ENCODE data around the gene KCNK10.

Gene KCNK10

DNA sequence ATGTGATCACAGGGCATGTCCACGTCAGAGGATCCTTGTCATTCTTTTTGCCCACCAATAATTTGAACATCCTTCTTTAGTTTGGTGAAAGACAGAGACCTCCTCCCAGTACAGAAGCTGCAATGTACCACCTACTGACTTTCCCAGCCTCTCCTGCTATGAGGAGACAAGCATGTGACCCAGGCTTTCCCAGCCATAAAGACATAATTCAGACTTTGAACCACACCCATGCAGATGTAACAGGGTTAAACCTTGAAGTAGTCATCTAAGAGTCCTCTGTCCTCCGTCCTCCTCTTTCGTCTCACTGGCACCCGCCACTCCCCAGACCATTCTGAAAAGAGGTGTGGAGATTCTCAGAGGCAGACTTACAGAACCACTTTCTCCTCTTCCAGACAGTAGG, 120.8 kb downstream of the KCNK10 start:
- Histone ChIP-seq H3K27me3 (ENCODE audit: control insufficient read depth in 1 of 2, insufficient read depth in 2 of 2, low read length in 2 of 2) (peaks cover 0 to 2% of the 10 kb centered on the region in 2 donors), H3K9me3 (ENCODE audit: control insufficient read depth in 2 of 2, low read length in 2 of 2) (no peaks in the 10 kb centered on the region), H3K4me3 (ENCODE audit: low read length in 2 of 2) (no peak overlapping the region), H3K9ac (ENCODE audit: low read length in 2 of 2) (no peak overlapping the region), H3K27ac (ENCODE audit: low read length) (no peak overlapping the region), H3K4me1 (ENCODE audit: control insufficient read depth, insufficient read depth, low read length) (no peaks in the 10 kb centered on the region), H3K36me3 (ENCODE audit: control insufficient read depth in 2 of 2, insufficient read depth in 2 of 2, low read length in 2 of 2) (no peaks in the 10 kb centered on the region)

DNA sequence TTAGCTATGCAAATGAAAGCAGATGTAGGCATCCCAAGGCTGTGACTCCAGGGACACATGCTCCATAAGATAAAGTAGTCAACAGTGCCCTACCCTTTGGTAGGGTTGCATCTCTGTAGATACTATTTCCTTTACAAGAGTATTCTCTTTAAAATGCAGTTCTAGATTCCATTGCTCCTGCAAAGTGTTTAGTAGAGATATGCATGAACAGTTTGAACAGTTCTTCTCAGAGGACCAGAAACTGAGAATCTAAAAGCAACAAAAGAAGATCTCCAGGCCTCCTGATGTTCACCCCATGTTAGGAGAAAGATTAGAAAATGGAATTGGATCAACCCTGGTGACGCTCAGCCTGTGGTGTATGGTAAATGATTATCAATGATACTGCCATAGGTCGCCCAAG, 121.2 kb downstream of the KCNK10 start:
- Histone ChIP-seq H3K4me1 (ENCODE audit: control insufficient read depth, insufficient read depth, low read length) (no peaks in the 10 kb centered on the region), H3K27me3 (ENCODE audit: control insufficient read depth in 1 of 2, insufficient read depth in 2 of 2, low read length in 2 of 2) (peaks cover 0 to 4% of the 10 kb centered on the region in 2 donors)

DNA sequence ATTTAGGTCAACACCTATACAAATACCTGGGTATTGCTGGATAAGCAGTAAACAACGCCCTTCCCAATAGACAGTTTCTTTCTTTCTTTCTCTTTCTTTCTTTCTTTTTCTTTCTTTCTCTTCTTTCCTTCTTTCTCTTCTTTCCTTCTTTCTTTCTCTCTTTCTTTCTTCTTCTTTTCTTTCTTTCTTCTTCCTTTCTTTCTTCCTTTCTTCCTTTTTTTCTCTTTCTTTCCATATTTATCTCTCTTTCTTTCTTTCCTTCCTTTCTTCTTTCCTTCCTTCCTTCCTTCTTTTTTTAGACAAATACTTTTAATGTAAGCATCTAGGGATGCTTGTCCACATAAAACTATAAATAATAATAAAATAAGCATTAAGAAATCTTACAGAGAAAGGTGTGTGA, 123.2 kb downstream of the KCNK10 start:
- H3K36me3 ChIP-seq (ENCODE audit: control insufficient read depth in 2 of 2, insufficient read depth in 2 of 2, low read length in 2 of 2): no peaks in the 10 kb centered on the region
- H3K4me1 ChIP-seq (ENCODE audit: control insufficient read depth, insufficient read depth, low read length): no peaks in the 10 kb centered on the region
- no peak overlapping the region for H3K4me3 ChIP-seq (ENCODE audit: low read length in 2 of 2)
- no peak overlapping the region for H3K9ac ChIP-seq (ENCODE audit: low read length in 2 of 2)
- peaks cover 6 to 8% of the 10 kb centered on the region in 2 donors for H3K27me3 ChIP-seq (ENCODE audit: control insufficient read depth in 1 of 2, insufficient read depth in 2 of 2, low read length in 2 of 2)
- H3K9me3 ChIP-seq (ENCODE audit: control insufficient read depth in 2 of 2, low read length in 2 of 2): no peaks in the 10 kb centered on the region
- H3K27ac ChIP-seq (ENCODE audit: low read length): no peak overlapping the region

More for the DNA sequence above, 121.2 kb downstream of the KCNK10 start:
- Histone ChIP-seq H3K4me3 (ENCODE audit: low read length in 2 of 2) (no peak overlapping the region), H3K36me3 (ENCODE audit: control insufficient read depth in 2 of 2, insufficient read depth in 2 of 2, low read length in 2 of 2) (no peaks in the 10 kb centered on the region), H3K9me3 (ENCODE audit: control insufficient read depth in 2 of 2, low read length in 2 of 2) (no peaks in the 10 kb centered on the region), H3K27ac (ENCODE audit: low read length) (no peak overlapping the region), H3K9ac (ENCODE audit: low read length in 2 of 2) (no peak overlapping the region)

DNA sequence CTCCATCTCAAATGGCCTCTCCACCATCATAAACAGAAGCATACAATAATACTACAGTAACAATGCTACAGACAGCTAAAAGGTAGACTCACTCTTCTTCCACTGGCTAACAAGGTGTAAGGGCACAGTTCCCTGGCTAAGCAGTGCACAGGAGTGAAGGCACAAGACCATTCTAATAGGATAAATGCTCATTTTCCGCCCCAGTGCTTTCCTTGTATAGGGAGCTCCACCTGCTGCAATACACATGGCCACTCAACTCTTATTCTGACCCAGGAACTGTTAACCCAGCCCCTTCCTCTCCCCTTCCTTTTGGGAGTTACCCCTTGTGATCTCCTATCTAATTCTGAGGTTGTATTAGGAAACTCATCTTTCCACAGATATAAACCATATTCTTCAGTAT, 124.6 kb downstream of the KCNK10 start:
- H3K36me3 ChIP-seq (ENCODE audit: control insufficient read depth in 2 of 2, insufficient read depth in 2 of 2, low read length in 2 of 2): no peaks in the 10 kb centered on the region
- H3K9ac ChIP-seq (ENCODE audit: low read length in 2 of 2): no peak overlapping the region
- H3K27ac ChIP-seq (ENCODE audit: low read length): no peak overlapping the region
- peaks cover 6 to 11% of the 10 kb centered on the region in 2 donors for H3K27me3 ChIP-seq (ENCODE audit: control insufficient read depth in 1 of 2, insufficient read depth in 2 of 2, low read length in 2 of 2)
- no peaks in the 10 kb centered on the region for H3K9me3 ChIP-seq (ENCODE audit: control insufficient read depth in 2 of 2, low read length in 2 of 2)
- H3K4me3 ChIP-seq (ENCODE audit: low read length in 2 of 2): no peak overlapping the region
- H3K4me1 ChIP-seq (ENCODE audit: control insufficient read depth, insufficient read depth, low read length): no peaks in the 10 kb centered on the region

DNA sequence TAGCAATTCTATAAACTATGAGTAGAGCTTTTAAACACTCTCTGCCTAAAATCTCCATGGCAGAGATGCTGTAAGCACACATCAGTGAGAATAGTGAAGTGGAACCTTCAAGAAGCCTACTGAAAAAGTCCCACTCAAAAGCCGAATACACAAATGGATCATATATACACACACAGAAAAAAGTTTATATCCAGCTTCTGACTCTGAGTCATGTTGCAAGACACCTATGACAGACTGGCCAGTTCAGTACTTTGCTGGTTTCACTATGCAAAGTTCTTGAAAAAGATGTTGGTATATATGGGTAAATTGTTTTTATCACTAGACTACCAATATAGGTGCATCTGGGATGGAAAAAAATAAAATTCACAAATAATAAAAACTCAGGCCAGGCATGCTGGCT, 126.1 kb downstream of the KCNK10 start:
- Histone ChIP-seq H3K4me3 (ENCODE audit: low read length in 2 of 2) (no peak overlapping the region), H3K9me3 (ENCODE audit: control insufficient read depth in 2 of 2, low read length in 2 of 2) (no peaks in the 10 kb centered on the region), H3K27me3 (ENCODE audit: control insufficient read depth in 1 of 2, insufficient read depth in 2 of 2, low read length in 2 of 2) (peaks cover 8 to 17% of the 10 kb centered on the region in 2 donors)

DNA sequence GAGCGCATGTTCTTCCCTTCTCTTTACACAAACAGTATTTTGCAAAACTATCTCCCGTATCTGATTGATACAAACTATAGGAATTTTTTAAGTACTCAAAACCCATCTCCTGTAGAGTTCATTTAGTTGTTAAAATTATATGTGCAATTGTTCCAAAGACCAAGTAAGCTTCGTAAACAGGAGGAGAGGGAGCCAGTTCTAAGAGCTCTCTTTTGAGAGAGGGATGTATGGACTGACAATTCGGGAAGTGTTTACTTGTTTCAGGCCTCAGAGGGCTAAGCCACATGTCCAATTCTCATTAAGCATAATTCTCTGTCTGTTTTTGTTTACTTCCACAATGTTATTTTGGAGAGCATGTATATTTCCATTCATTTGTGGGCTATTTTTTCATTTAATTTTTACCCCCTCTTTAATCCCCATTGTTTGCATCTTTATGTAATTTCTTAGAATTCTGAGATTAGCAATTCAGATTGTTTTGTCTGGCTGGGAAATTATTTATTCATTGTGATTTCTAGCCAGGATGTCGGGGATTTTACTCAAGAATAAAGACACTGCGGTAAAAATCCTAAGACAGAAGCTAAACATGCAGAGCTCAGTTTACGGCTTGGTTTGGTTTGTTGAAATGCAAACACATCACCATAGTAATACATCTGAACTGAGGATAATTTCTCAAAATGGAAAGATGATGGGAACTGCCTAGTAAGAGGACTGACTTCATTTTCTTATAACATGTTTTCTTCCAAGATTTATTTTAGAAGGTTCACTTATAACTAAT, 126.8 kb downstream of the KCNK10 start:
- no peak overlapping the region for H3K9ac ChIP-seq (ENCODE audit: low read length in 2 of 2)
- peaks cover 8 to 19% of the 10 kb centered on the region in 2 donors for H3K27me3 ChIP-seq (ENCODE audit: control insufficient read depth in 1 of 2, insufficient read depth in 2 of 2, low read length in 2 of 2)
- no peaks in the 10 kb centered on the region for H3K36me3 ChIP-seq (ENCODE audit: control insufficient read depth in 2 of 2, insufficient read depth in 2 of 2, low read length in 2 of 2)
- H3K4me1 ChIP-seq (ENCODE audit: control insufficient read depth, insufficient read depth, low read length): no peaks in the 10 kb centered on the region
- no peak overlapping the region for H3K27ac ChIP-seq (ENCODE audit: low read length)
- no peak overlapping the region for H3K4me3 ChIP-seq (ENCODE audit: low read length in 2 of 2)
- H3K9me3 ChIP-seq (ENCODE audit: control insufficient read depth in 2 of 2, low read length in 2 of 2): no peaks in the 10 kb centered on the region

More for the DNA sequence above, 126.1 kb downstream of the KCNK10 start:
- Histone ChIP-seq H3K27ac (ENCODE audit: low read length) (no peak overlapping the region), H3K36me3 (ENCODE audit: control insufficient read depth in 2 of 2, insufficient read depth in 2 of 2, low read length in 2 of 2) (no peaks in the 10 kb centered on the region), H3K9ac (ENCODE audit: low read length in 2 of 2) (no peak overlapping the region), H3K4me1 (ENCODE audit: control insufficient read depth, insufficient read depth, low read length) (no peaks in the 10 kb centered on the region)

DNA sequence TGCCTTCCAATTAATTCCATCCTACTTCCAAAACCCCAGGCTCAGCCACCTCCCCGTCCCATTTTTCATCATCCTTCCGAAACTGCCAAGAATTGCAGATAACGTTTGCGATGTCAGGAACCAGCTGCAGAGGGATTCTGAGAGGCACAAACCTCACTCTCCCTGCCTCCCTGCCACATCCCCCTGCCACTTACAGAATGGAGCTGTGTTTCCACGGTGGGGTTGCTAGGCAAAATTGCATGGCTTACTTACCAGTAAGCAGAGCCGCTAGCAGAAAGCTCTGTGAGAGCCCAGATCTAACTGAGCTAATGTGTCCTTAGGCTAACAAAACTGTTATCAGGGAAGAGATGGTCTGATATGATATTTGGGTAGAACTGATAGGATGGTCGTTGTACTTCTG, 127.4 kb downstream of the KCNK10 start:
- Histone ChIP-seq H3K4me3 (ENCODE audit: low read length in 2 of 2) (no peak overlapping the region), H3K9ac (ENCODE audit: low read length in 2 of 2) (no peak overlapping the region), H3K9me3 (ENCODE audit: control insufficient read depth in 2 of 2, low read length in 2 of 2) (no peaks in the 10 kb centered on the region), H3K4me1 (ENCODE audit: control insufficient read depth, insufficient read depth, low read length) (no peaks in the 10 kb centered on the region), H3K27me3 (ENCODE audit: control insufficient read depth in 1 of 2, insufficient read depth in 2 of 2, low read length in 2 of 2) (peaks cover 8 to 19% of the 10 kb centered on the region in 2 donors), H3K36me3 (ENCODE audit: control insufficient read depth in 2 of 2, insufficient read depth in 2 of 2, low read length in 2 of 2) (no peaks in the 10 kb centered on the region), H3K27ac (ENCODE audit: low read length) (no peak overlapping the region)

DNA sequence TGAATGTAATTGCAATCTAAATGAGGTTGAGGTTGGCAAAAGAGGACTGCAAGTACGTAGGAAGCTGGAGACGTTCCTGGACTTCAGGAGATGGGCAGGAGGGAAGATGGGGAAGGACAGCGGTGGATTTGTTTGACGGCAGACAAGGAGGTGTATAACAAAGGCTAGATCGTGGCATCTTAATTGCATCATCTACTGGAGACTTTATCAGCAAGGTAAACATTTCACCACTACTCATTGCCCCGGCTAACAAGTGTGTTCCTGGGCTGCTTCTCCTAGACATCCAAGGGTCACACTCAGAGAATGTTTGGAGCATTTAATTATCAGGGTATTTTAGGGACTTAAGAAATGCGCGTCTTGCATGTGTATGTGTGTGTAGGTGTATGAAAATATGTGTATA, 128.5 kb downstream of the KCNK10 start:
- H3K9me3 ChIP-seq (ENCODE audit: control insufficient read depth in 2 of 2, low read length in 2 of 2): no peaks in the 10 kb centered on the region
- no peaks in the 10 kb centered on the region for H3K36me3 ChIP-seq (ENCODE audit: control insufficient read depth in 2 of 2, insufficient read depth in 2 of 2, low read length in 2 of 2)
- H3K4me1 ChIP-seq (ENCODE audit: control insufficient read depth, insufficient read depth, low read length): no peaks in the 10 kb centered on the region
- H3K4me3 ChIP-seq (ENCODE audit: low read length in 2 of 2): no peak overlapping the region
- H3K27ac ChIP-seq (ENCODE audit: low read length): no peak overlapping the region
- no peak overlapping the region for H3K9ac ChIP-seq (ENCODE audit: low read length in 2 of 2)
- H3K27me3 ChIP-seq (ENCODE audit: control insufficient read depth in 1 of 2, insufficient read depth in 2 of 2, low read length in 2 of 2): peaks cover 8 to 19% of the 10 kb centered on the region in 2 donors

DNA sequence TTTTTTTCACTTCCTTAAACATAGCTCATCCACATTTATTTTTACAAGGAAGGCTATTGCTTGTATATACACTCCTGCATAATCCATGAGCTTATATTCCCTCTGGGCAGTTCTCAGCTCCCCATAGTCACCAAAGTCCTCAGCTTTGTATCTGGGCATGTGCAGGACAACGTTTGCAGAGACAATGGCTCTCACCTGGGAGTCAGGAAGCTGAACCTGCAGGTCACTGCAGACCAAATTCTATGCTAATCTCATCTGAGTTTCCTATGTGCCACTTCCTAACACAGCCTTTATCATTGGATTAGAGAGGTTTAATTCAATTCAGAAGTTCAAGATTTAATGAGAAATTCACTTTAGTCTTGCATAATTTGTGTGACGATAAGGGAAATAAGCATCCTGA, 131.5 kb downstream of the KCNK10 start:
- Histone ChIP-seq H3K9me3 (ENCODE audit: control insufficient read depth in 2 of 2, low read length in 2 of 2) (no peaks in the 10 kb centered on the region), H3K4me3 (ENCODE audit: low read length in 2 of 2) (no peak overlapping the region), H3K9ac (ENCODE audit: low read length in 2 of 2) (no peak overlapping the region), H3K27me3 (ENCODE audit: control insufficient read depth in 1 of 2, insufficient read depth in 2 of 2, low read length in 2 of 2) (peaks cover 8 to 14% of the 10 kb centered on the region in 2 donors), H3K36me3 (ENCODE audit: control insufficient read depth in 2 of 2, insufficient read depth in 2 of 2, low read length in 2 of 2) (no peaks in the 10 kb centered on the region), H3K4me1 (ENCODE audit: control insufficient read depth, insufficient read depth, low read length) (peaks cover 4% of the 10 kb centered on the region), H3K27ac (ENCODE audit: low read length) (no peak overlapping the region)

DNA sequence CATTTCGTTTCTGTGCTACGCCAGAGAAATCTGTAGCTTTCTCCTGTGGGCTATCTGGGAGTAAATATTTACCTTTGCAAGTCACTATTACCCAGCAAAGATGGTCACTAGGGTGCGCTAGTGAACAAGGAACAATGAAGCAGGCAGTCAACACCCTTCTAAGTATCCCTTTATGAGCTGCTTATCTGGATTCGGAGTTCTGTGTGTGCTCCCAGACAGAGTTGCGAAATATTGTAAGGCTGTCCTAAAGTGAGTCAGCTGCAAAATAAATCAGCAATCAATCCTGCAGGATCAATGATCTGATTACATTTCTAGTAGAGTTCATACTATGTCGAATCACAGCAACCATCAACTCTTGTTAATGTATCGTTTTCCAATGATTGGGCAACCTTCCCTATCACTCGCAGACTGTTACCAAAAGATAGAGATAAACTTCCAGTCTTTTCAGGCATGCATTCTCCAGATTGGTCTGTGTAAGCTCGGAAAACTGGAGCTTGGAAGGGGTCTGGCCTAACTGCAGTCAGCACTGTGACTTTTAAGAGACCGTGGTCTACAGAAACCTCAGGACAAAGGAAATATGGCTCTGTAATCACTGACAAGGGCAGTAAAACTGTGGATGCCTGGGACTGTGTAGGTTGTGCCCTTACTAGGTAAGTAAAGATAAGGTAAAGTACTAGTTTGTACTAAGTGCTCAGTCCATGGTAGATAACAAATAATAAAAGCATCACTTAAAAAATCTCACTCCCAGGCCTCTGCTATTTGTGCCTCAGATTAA, 133.5 kb downstream of the KCNK10 start:
- no peak overlapping the region for H3K9ac ChIP-seq (ENCODE audit: low read length in 2 of 2)
- peaks cover 4% of the 10 kb centered on the region for H3K4me1 ChIP-seq (ENCODE audit: control insufficient read depth, insufficient read depth, low read length)
- no peaks in the 10 kb centered on the region for H3K36me3 ChIP-seq (ENCODE audit: control insufficient read depth in 2 of 2, insufficient read depth in 2 of 2, low read length in 2 of 2)
- peak overlapping the region; percentile 58 to 60 for H3K4me3 ChIP-seq (ENCODE audit: low read length in 2 of 2)
- H3K9me3 ChIP-seq (ENCODE audit: control insufficient read depth in 2 of 2, low read length in 2 of 2): no peaks in the 10 kb centered on the region
- H3K27ac ChIP-seq (ENCODE audit: low read length): no peak overlapping the region
- peaks cover 3 to 11% of the 10 kb centered on the region in 2 donors for H3K27me3 ChIP-seq (ENCODE audit: control insufficient read depth in 1 of 2, insufficient read depth in 2 of 2, low read length in 2 of 2)

Data from stomach smooth muscle (tissue), 2 donors.